Uterus (tissue), 2 donors: ENCODE data around the gene SHROOM1.

Source experiments
- POLR2A ChIP-seq, 2 donors: fragments of 450-650 bp; IDR thresholded peaks; one replicate each; pipeline ENCODE4 v1.6.1; 2016; ENCODE audit warnings: antibody characterized with exemption in 2 of 2, mild to moderate bottlenecking in 1 of 2, moderate library complexity in 1 of 2
- TF ChIP-seq, protein P1 (sequence below), 4 experiments: fragments of 200-600 bp in 2 of 4; fragments of 450-650 bp in 2 of 4; sonication (generic) in 2 of 4; IDR thresholded peaks; one replicate each; pipeline ENCODE4 v1.5.1; 2016 to 2019; ENCODE audit warnings: antibody characterized with exemption in 4 of 4, mild to moderate bottlenecking in 2 of 4, moderate library complexity in 1 of 4

DNA sequence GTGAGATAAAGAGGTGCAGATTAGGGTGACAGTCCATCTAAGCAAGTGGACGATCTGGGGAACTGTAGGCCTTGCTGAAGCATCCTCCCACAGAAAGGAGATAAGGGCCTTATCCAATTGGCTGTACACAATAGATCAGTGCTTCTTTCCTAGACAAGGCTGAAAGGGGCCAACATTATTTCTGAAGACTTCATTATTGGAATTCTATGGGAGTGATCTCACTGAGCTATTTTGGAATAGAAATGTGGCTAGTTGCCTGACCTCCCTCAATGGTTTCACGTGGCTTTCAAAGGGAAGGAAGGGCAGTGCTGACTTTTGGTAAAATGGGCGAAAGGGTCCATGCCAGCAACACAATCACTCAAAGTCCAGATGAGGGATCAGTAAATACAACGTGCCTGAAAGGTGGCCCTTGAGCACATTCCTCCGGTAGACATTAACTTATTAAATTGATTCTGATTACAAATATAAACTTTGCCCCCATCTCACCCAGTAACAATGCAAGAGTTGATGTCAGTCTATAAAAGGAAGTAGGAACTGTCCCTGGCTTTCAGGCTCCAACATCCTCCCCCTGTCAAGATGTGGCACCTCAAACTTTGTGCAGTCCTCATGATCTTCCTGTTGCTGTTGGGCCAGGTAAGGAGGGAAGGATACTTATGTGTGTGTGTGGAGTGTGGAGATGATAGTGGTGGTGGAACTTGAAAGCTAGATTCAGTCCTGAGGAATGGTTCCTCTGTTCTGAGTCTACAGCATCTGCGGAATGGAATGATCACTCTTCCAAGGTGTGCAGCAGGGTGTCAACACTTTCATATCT lies 42.9 kb upstream of the SHROOM1 start, which contains the start of gene LEAP2:
- TF ChIP-seq, protein P1, sequence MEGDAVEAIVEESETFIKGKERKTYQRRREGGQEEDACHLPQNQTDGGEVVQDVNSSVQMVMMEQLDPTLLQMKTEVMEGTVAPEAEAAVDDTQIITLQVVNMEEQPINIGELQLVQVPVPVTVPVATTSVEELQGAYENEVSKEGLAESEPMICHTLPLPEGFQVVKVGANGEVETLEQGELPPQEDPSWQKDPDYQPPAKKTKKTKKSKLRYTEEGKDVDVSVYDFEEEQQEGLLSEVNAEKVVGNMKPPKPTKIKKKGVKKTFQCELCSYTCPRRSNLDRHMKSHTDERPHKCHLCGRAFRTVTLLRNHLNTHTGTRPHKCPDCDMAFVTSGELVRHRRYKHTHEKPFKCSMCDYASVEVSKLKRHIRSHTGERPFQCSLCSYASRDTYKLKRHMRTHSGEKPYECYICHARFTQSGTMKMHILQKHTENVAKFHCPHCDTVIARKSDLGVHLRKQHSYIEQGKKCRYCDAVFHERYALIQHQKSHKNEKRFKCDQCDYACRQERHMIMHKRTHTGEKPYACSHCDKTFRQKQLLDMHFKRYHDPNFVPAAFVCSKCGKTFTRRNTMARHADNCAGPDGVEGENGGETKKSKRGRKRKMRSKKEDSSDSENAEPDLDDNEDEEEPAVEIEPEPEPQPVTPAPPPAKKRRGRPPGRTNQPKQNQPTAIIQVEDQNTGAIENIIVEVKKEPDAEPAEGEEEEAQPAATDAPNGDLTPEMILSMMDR (IDR thresholded peaks at IDR 0.05), result no peak
- TF ChIP-seq POLR2A (IDR thresholded peaks at IDR 0.05), result no peak
